ENCODE measurements around the gene RAPGEFL1.
"Not testable (repeated sequence)": the region's sequence is repeated elsewhere in the genome, so short reads cannot be mapped to it uniquely, and the experiment has no call there.

Gene RAPGEFL1

GRCh38 chr17:40213914-40214313 lies 36.6 kb downstream of the RAPGEFL1 start:
- not testable (repeated sequence) for DNase-seq

DNA sequence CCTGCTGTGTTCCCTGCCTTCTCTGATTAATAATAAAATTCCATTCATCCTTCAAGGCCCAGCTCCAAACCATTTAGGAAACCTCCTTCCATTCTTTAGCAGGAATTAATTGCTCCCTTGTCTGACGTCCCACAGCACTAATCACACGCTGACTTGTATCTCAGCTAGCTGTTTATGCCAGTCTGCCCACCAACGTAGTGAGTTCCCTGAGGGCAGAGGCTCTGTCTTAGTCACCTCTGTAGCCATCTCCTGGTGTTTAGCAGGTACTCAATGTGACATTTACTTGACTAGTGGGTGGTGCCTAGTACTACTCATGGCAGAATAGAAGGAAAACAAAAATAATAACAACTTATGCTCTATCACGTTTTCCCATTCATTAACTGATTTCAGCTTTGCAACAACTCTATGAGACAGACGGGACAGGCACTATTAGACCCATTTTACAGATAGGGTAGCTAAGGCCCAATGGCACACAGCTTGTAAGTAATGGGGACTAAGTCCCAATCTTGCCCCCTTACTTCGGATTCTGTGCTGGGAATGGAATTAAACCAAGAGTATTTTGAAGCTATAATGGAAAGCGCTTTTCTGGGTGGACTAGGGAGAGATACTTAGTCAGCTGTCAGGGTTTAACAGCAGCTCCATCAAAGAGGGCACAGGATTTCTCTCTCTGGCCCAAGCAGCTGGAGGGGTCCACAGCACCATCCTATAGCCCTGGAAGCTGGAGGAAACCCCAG lies 40.9 kb downstream of the RAPGEFL1 start:
- no peak for DNase-seq

DNA sequence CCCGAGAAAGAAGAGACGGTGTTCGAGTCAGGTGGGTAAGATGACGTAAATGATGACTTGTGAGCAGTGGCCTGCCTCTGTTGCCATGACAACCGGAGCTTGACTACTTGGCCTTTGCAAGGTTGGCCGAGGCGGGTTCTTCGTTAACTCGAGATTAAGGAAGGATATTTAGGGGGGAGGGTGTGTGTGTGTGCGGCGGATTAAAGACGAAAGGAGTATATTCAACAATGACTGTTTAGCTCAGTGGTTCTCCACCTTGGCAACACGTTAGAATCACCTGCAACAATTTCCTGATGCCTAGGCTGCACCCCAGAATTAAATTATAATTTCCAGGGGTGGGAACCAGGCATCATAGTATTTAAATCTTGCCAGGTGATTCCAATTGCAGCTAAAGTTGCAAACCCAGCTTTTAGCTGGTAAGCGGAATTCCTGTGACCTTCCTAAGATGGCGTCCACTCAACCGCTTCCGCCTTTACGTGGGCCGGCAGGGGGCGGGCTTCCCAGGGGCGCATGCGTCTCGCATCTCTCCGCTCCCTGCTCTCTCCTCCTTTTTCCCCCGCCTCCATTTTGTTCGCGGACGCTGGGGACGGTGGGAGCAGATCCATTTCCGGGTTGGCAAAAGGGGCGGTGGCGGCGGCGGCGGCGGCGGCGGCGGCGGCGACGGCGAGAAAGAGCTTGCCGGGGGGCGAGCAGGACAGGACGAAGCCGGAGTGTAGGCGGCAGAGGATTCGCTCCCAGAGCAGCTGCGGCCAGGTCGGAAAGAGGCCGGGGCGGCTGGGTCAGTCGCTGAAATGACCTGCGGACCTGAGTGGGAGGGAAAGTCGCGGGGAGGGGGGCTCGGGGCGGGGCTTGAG lies 41.7 kb downstream of the RAPGEFL1 start, which contains the start of gene WIPF2:
Gene WIPF2 (plus strand): TSS at position 565 of the 854 bp plus-strand sequence. CDS start 37,156 bp downstream, outside the sequence.
- peak; percentile 96 for DNase-seq

- peak; percentile 41 for DNase-seq
Measured at GRCh38 chr17:40219594-40220338, 42.5 kb downstream of the RAPGEFL1 start.

GRCh38 chr17:40224718-40225550 lies 47.7 kb downstream of the RAPGEFL1 start:
- DNase-seq, result no peak

- DNase-seq, result not testable (repeated sequence)
Measured at GRCh38 chr17:40229146-40229545, 51.9 kb downstream of the RAPGEFL1 start.

GRCh38 chr17:40230670-40231069 lies 53.4 kb downstream of the RAPGEFL1 start:
- DNase-seq, result no peak

- DNase-seq, result not testable (repeated sequence)
Measured at GRCh38 chr17:40231928-40232327, 54.7 kb downstream of the RAPGEFL1 start.

DNA sequence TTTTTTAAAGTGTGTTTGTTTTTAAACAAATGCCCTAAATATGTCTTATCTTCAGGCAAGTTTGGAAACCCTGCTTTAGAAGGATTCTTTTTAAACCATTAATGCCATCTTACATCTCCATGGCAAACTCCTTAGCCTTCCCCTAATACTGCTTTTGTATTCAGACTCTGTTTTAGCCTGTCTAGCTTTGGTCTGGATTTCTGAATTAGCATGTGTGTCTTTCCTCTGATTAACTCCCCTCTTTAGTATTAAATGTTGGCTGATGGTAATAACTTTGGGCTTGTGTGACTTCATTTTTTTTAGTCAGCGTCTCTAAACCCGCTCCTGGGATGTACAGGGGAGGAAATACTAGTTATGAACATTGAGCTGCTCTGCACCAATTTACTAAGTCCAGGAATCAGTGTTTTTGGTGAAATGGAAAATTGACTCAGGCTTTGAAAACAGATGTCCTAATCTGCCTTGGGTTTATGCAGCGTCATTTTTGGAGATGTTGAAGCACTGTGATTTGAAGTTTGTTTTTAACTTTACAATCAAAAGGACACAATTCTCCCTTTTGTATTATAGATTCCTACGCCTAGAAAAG lies 64.1 kb downstream of the RAPGEFL1 start:
- no peak for DNase-seq

DNA sequence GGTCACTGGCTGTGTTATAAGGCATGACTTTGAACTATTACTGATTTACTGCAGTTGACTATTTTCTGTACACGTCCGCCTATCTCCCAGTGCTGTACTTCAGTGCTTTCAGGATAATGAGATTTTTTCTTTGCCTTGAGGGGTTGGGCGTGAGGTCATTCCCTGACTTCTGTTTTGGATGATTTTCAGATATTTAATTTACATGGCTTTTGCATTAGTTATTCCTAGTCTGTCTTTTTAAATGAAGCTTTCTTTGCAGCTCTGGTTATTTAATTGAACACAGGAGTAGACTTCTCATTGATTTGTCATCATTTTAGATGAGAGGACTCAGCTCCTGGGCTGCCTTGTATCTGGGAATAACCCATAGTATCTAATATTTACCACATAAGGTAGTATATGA lies 65.5 kb downstream of the RAPGEFL1 start:
- no peak for DNase-seq

DNA sequence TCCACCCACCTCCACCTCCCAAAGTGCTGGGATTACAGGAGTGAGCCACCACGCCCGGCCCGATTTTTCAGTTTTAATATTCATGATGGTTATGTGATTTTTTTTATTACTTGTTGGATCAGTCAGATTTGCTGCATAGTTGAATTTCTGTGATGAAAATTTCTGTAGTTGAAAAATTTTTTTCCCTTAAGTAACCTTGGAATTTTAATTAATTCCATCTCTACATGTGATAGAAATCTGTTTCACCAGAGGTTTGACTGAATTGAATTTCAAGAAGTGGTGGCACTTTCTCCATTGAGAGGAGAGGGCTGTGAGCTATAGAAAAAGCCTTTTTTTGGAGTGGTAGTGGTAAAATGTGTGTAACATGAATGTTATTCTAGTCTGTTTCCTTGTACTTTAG lies 66.5 kb downstream of the RAPGEFL1 start:
- no peak for DNase-seq

- DNase-seq, result no peak
Measured at GRCh38 chr17:40244255-40244654, 67.0 kb downstream of the RAPGEFL1 start.
